Measurements from ENCODE around the gene CANT1.

- TF ChIP-seq EP300 (IDR thresholded peaks at IDR 0.05) (no peak), POLR2AphosphoS5 (IDR thresholded peaks at IDR 0.05) (no peak), CTCF (IDR thresholded peaks at IDR 0.05) (no peak), POLR2A (IDR thresholded peaks at IDR 0.05; ENCODE audit: low read depth) (no peak)
Observed at GRCh38 chr17:78993981-78994671, 15.4 kb downstream of the CANT1 start.

All from esophagus muscularis mucosa (tissue), 4 donors.